ENCODE results near the gene TMED9.

TMED9 gene

GRCh38 chr5:177588413-177588909, 3.5 kb upstream of the TMED9 start:
- no peak for DNase-seq

DNA sequence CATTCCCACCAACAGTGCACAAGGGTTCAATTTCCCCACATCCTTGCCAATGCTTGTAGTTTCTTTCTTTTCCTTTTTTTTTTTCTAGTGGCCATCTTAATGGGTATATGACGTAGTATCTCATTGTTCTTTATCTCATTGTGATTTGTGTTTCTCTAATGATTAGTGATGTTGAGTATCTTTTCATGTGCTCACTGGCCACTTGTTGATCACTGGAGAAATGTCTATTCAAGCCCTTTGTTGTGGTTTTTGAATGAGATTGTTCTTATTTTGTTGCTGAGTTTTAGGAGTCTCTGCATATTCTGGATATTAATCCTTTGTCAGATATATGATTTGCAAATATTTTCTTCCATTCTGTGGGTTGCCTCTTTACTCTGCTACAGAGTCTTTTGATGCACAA, 1.6 kb upstream of the TMED9 start:
- no peak for DNase-seq

DNA sequence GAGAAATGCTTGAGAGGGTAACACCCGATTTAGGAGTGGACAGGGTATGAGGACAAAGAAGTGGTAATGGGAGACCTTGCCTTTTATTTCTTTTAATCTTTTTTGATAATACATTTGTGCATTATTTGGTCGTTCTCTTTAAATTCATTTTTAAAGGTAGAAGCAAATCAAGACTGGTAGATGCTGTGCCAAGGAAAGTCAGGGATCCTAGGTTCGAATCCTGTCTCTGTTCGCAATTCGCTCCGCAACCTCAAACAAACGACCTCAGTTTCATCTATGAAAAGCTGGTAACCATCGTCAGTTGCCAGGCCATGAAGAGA, 353 bp upstream of the TMED9 start:
- DNase-seq = no peak

GRCh38 chr5:177592905-177593304, 902 bp downstream of the TMED9 start:
- no peak for DNase-seq

- DNase-seq = no peak
Observed at GRCh38 chr5:177593511-177593910, 1.5 kb downstream of the TMED9 start.

DNA sequence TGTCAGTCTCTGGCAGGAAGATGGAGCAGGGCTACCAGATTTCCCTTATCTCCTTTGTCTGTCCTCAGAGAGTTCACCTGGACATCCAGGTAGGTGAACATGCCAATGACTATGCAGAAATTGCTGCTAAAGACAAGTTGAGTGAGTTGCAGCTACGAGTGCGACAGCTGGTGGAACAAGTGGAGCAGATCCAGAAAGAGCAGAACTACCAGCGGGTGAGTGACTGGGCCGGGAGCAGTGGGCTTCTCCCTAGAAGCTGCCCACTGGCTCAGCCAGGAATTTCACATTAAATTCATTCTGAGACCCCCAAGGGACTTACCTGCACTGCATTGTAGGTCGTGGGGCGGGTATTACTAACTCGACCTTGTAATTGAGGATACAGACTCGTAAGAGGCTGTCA, 2.1 kb downstream of the TMED9 start:
- no peak for DNase-seq

GRCh38 chr5:177595026-177595585, 3.1 kb downstream of the TMED9 start:
- DNase-seq = no peak

- DNase-seq = no peak
Observed at GRCh38 chr5:177595991-177596774, 4.2 kb downstream of the TMED9 start.

DNA sequence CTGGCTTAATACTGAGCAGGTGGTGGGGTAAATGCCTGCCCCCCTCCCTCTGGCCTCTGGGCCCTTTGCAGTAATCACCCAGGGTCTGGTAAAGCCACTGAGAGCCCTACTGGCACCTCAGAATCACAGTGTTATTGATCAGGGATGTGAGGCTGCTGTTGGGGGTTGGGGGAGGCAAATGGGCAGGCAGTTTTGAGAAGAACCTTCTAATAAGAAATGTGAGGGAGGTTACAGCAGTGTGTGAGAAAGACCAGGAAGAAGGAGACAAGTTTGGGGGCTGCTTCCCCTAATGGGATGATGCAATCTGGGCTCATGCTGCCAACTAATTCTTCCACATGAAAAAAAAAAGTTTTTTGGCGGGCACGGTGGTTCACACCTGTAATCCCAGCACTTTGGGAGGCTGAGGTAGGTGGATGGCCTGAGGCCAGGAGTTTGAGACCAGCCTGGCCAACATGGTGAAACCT, 4.8 kb downstream of the TMED9 start:
- DNase-seq = no peak

- no peak for DNase-seq
Observed at GRCh38 chr5:177598477-177598876, 6.5 kb downstream of the TMED9 start.

DNA sequence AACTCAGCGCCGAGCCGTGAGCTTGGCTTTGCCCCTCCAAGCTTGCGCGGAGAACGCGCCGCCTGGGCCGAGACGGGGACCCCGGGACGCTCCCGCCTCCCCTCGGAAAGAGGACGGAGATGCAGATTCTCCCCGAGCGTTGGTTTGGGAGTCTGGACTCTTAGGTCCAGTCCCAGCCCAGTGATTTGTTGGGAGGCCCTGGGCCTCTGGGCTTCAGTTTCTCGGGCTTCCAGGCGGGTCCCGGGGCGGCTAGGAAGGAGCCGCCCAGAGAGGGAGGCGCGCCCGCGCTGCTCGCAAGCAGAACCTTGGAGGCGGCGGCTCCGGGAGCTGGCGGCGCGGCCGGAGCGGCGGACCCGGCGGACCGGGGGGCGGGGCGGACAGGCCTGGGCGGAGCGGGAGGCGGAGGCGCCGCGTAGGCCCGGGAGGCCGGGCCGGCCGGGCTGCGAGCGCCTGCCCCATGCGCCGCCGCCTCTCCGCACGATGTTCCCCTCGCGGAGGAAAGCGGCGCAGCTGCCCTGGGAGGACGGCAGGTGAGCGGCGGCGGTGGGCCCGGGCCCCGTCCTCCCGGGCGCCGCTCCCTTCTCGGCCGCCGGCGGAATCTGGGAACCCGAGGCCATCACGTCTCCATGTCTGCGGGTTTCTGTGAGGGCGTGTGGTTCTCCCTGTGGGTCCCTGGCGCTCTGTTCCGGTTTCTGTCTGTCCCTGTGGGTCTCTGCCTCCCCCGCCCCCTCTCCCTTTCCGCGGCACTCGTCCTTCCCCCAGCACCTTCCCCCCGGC, 7.9 kb downstream of the TMED9 start, which contains the start of gene B4GALT7:
TSS of gene B4GALT7 (plus strand) at position 402 of the 777 bp plus-strand sequence. CDS start at position 481, 79 bp downstream.
- DNase-seq = peak; percentile 77

DNA sequence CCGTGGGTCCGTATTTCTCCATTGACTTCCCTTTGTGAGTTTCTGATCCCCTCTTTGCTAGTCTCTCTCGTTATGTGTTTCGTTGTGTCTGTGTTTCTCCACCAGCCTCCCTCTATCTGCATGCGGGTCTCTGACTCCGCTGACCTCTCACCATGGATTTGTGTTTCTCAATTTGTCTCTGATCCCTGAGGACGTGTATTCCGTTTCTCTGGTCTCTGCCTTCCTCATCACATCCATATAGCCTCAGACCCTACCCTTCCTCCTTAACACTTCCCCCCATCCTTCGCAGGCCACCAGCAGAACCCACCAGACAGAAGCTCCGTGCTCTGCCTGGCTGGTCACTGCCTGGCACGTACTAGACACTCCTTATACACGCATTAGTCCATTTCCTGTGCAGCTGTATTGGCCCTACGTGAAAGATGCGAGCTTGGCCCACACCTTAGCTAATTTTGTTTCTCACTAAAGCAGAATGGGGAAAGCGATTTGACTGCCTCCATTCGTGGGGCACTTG, 8.6 kb downstream of the TMED9 start:
- DNase-seq = no peak

DNA sequence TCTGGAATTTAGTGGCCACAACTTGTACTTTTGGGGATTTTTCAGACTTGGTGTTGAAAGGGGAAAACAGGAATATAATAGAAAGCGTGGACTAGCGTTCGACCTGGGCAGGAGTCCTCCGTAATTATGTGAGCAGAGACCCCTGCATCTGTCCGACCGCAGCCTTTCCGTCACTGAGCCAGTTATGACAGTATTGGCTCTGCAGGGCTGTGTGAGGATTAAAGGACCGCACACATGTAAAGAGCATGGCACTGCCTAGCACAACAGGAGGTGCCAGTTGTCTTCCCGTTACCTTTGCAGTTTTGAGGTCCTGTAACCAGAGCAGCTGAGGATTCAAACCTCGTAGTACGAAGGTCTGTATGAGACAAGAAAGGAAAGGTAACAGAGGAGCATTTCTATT, 9.1 kb downstream of the TMED9 start:
- DNase-seq = no peak

DNA sequence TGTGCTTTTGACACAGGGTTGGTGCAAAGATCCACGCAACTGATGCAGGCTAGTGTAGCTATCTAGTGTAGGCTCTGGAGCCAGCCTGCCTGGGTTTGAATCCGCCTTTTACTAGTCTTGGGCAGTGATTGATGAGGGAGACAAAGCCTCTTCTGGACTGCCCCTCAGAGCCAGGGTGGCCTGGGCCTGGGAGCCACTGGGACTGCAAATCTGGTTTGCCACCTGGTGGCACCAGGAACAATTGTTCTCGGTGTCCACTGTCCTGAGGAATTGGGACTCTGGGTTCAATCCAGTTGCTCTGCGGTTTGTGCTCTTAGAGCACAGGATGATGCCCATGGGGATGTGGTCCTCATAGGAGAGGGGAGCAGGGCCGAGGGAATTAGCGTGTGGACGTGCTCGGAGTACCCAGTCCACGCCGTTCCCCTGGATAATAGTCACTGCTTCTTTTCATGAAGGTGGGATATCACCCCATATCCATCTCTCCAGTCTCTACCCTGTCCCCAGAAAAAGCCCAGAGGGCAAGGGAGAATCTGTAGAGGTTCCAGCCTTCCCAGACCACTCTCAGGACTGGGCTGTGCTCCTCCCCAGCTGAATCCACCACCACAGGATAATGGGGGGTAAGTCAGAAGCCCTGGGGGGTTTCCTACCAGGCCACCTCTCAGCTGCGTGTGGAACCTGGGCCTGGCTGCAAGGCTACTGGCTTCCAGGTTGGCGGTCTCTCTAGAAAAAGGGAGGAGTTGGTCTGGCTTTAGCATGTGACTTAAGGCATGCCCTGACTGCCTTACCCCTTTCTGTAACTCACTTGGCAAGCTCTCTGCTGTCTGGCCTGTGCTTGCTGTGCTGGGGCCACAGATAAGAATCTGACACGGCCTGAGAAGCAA, 9.8 kb downstream of the TMED9 start:
- no peak for DNase-seq

DNA sequence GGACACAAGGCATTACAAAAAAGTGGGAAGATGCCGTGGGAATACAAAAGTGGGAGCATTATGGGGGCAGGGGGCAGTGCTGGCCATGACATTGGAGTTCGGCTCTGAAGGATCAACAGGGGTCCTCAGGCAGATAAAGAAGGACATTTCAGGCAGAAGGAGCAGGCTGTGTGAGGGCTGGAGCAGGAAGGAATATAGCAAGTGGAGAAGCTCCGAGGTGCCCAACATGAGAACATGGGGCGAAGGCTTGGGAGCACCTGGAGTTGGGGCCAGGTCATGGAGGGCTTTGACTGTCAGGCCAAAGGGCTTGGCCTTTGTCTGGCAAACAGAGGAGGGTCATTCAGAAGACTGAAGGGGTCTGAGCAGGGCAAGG, 10.4 kb downstream of the TMED9 start:
- DNase-seq = no peak

DNA sequence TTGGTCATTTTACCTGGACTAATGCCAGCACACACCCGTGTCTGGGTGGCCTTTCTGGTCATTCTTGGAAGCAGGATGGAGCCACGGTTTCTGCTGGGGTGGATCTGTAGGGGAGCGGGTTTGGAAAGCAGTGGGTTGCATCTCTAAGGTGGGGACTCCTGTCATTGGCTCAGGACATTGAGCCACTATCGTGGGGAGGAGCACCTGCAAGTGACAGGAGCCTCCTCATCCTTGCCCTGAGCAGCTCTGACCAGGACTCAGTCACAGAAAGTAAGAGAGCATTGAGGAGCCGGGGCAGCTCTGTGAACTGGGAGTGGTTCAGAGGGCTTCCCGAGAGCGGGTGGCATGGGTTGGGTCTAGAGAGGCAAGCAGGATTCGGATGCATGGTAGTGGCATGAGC, 11.6 kb downstream of the TMED9 start:
- DNase-seq = no peak

- DNase-seq = no peak
Observed at GRCh38 chr5:177604116-177604521, 12.1 kb downstream of the TMED9 start.

GRCh38 chr5:177604656-177605055, 12.7 kb downstream of the TMED9 start:
- no peak for DNase-seq

DNA sequence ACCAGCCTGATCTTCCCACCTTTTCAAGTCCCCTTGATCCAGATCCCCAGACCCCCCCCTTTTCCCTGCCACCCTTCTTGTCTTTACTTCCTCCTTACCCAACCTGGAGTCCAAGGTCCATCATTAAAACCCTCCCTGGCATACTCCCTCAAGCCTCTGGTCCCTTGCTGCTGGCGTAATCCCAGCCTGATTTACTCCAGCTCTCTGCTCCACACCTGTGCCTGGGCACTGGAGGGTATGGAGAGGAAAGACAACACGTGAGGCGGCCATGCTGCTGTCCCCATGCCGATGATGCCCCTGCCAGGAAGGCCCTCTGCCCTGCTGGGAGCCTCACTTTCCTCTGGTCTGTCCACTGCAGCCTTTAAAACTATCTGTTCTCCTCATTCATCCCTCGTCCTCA, 13.1 kb downstream of the TMED9 start:
- DNase-seq = no peak

- no peak for DNase-seq
Observed at GRCh38 chr5:177605667-177606066, 13.7 kb downstream of the TMED9 start.

- no peak for DNase-seq
Observed at GRCh38 chr5:177606071-177607051, 14.4 kb downstream of the TMED9 start.

All from activated CD4-positive, alpha-beta T cell treated with anti-CD3 and anti-CD28 coated beads for 1 hour (primary cell).